ENCODE results near the gene ATP2C1.

GRCh38 chr3:130997289-130997688 lies 103.4 kb downstream of the ATP2C1 start:
- TF ChIP-seq CTCF (IDR thresholded peaks at IDR 0.05; ENCODE audit: poor library complexity) (no peak), EZH2 (IDR thresholded peaks at IDR 0.05; ENCODE audit: borderline replicate concordance) (no peak), EZH2phosphoT487 (IDR thresholded peaks at IDR 0.05; ENCODE audit: low read depth, severe bottlenecking, unreplicated experiment) (no peak)

Data from hepatocyte (in vitro differentiated cells).